AG09309 (cell line): ENCODE measurements around the gene EZH1.

Experiments used
- DNase-seq: peaks from one replicate; pipeline ENCODE4 v3.0.0-alpha.2; 2010; ENCODE audit warnings: low read depth
- H3K4me3 ChIP-seq: 2 replicates; pipeline ENCODE4 v1.5.1; 2011; ENCODE audit warnings: mild to moderate bottlenecking, low read depth, low read length, moderate library complexity; ENCODE audit not compliant: control insufficient read depth
- CTCF ChIP-seq: IDR thresholded peaks from 2 replicates; pipeline ENCODE4 v1.5.1; 2011; ENCODE audit warnings: mild to moderate bottlenecking, low read depth, low read length, inconsistent platforms; ENCODE audit not compliant: insufficient read depth, control insufficient read depth; ENCODE audit errors: missing control alignments

Gene EZH1

DNA sequence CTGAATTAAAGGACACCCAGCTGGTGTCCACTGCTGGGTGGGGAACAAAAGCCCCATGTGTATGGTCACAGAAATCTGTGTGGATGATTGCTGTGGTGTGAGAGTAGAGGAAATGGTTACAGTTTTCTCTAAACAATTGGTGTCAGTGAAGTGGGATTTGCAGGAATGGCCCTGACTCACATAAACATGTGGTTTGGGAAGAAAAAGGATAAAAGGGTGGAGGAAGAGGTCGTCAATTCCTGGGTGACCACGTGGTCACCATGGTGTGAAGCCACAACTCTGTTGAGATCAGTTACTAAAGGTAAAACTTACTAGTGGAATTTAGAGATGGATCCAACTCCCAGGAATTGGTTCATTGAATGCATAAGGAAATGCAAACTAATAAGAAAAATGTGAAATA, 89.3 kb downstream of the EZH1 start:
- DNase-seq: no peak
- H3K4me3 ChIP-seq: no peak overlapping the region
- no peak for TF ChIP-seq CTCF

- H3K4me3 ChIP-seq: peak overlapping the region; percentile 20
- TF ChIP-seq CTCF: no peak
- peak; percentile 53 for DNase-seq
Observed at GRCh38 chr17:42653179-42654124, 91.4 kb downstream of the EZH1 start.

GRCh38 chr17:42651392-42651791, 93.4 kb downstream of the EZH1 start:
- no peak for DNase-seq
- no peak overlapping the region for H3K4me3 ChIP-seq
- TF ChIP-seq CTCF: no peak
